ENCODE data around the gene PTPRM.

PTPRM gene

GRCh38 chr18:8448130-8448529 is 881.0 kb downstream of the PTPRM start:
- DNase-seq (ENCODE audit: low read depth in 2 of 2, low spot score in 1 of 2): no peak

GRCh38 chr18:8450013-8450412 is 882.9 kb downstream of the PTPRM start:
- no peak for DNase-seq (ENCODE audit: low read depth in 2 of 2, low spot score in 1 of 2)

- no peak for DNase-seq (ENCODE audit: low read depth in 2 of 2, low spot score in 1 of 2)
Observed at GRCh38 chr18:8450898-8451665, 884.0 kb downstream of the PTPRM start.

GRCh38 chr18:8453528-8453927 is 886.4 kb downstream of the PTPRM start:
- no peak for DNase-seq (ENCODE audit: low read depth in 2 of 2, low spot score in 1 of 2)

GRCh38 chr18:8454136-8454535 is 887.0 kb downstream of the PTPRM start:
- no peak for DNase-seq (ENCODE audit: low read depth in 2 of 2, low spot score in 1 of 2)

GRCh38 chr18:8455661-8456614 is 888.8 kb downstream of the PTPRM start:
- DNase-seq (ENCODE audit: low read depth in 2 of 2, low spot score in 1 of 2): no peak

All from stimulated activated CD8-positive, alpha-beta memory T cell treated with anti-CD3 and anti-CD28 coated beads, Interleukin-4, amount 100 ng/mL, for 4 hours (primary cell).